Endodermal cell (in vitro differentiated cells): ENCODE results near the gene GHRL. TPM values are rescaled to one million over a fixed set of nuclear protein-coding genes. Genes with fewer than 3 reads are reported as not detected.
"Not testable (repeated sequence)": the region's sequence is repeated elsewhere in the genome, so short reads cannot be mapped to it uniquely, and the experiment has no call there.

Experiments used
- DNase-seq: peaks from one replicate; pipeline ENCODE4 v3.0.0-alpha.2; 2017
- H3K27ac ChIP-seq: 2 replicates; pipeline ENCODE4 v1.5.1; 2013; ENCODE audit warnings: mild to moderate bottlenecking, low read depth, low read length, moderate library complexity
- H3K27me3 ChIP-seq: 2 replicates; pipeline ENCODE4 v1.6.1; 2013; ENCODE audit warnings: mild to moderate bottlenecking, low read length, moderate library complexity; ENCODE audit not compliant: insufficient read depth, control insufficient read depth, poor library complexity, severe bottlenecking
- H3K36me3 ChIP-seq: 2 replicates; pipeline ENCODE4 v1.7.0; 2013; ENCODE audit warnings: mild to moderate bottlenecking, low read length, moderate library complexity; ENCODE audit not compliant: control insufficient read depth, insufficient read depth
- H3K4me1 ChIP-seq: one replicate; pipeline ENCODE4 v1.7.0; 2013; ENCODE audit warnings: low read length; ENCODE audit not compliant: control insufficient read depth, insufficient read depth
- H3K4me3 ChIP-seq: 2 replicates; pipeline ENCODE4 v1.5.1; 2013; ENCODE audit warnings: mild to moderate bottlenecking, low read length, moderate library complexity
- H3K9ac ChIP-seq: 2 replicates; pipeline ENCODE4 v1.6.1; 2013; ENCODE audit warnings: mild to moderate bottlenecking, low read length, moderate library complexity; ENCODE audit not compliant: poor library complexity, severe bottlenecking; ENCODE audit errors: extremely low read depth
- H3K9me3 ChIP-seq: 2 replicates; pipeline ENCODE4 v1.6.1; 2013; ENCODE audit warnings: mild to moderate bottlenecking, low read length, moderate library complexity; ENCODE audit not compliant: control insufficient read depth
- H3K27ac Mint-ChIP-seq: 2 replicates; pipeline ENCODE4 v1.8.0; 2020; ENCODE audit warnings: mixed read lengths
- H3K27me3 Mint-ChIP-seq: 2 replicates; pipeline ENCODE4 v1.8.0; 2021; ENCODE audit warnings: mild to moderate bottlenecking, mixed read lengths; ENCODE audit not compliant: insufficient read depth
- H3K36me3 Mint-ChIP-seq: 2 replicates; pipeline ENCODE4 v1.8.0; 2020; ENCODE audit warnings: low read depth, mixed read lengths
- H3K4me1 Mint-ChIP-seq: 2 replicates; pipeline ENCODE4 v1.8.0; 2020; ENCODE audit warnings: mixed read lengths
- H3K4me3 Mint-ChIP-seq: 2 replicates; pipeline ENCODE4 v1.8.0; 2020; ENCODE audit warnings: mild to moderate bottlenecking, moderate library complexity, mixed read lengths
- H3K9me3 Mint-ChIP-seq: 2 replicates; pipeline ENCODE4 v1.8.0; 2020; ENCODE audit warnings: mild to moderate bottlenecking, mixed read lengths
- WGBS, 2 experiments: methylation state at CpG; one replicate each; pipeline versions ENCODE4 v1.1.5 to v1.1.7; 2013; ENCODE audit warnings: missing lambda C conversion rate in 2 of 2, mixed read lengths in 1 of 2; ENCODE audit not compliant: insufficient coverage in 1 of 2, insufficient read length in 1 of 2; 5-methylcytosine and 5-hydroxymethylcytosine counted together
- total RNA-seq, 2 donors: library from RNA; stranded (reverse); fragmentation: NEBNext Ultra II Directional in 1 of 2; extraction: Animal tissue kit (Norgen Biotek cat#: 25700) in 1 of 2; gene quantifications; 2 replicates in 1 of 2; 3 replicates in 1 of 2; pipeline ENCODE4 v1.2.1, GENCODE V29; 2021
- TF ChIP-seq, protein P1 (sequence below): fragments of 200-600 bp; sonication (generic); conservative IDR thresholded peaks from 2 replicates; pipeline ENCODE4 v1.5.0; 2021; ENCODE audit warnings: antibody characterized with exemption, mild to moderate bottlenecking

Gene GHRL
- total RNA-seq, 2 donors from 2014 or later, result not detected

DNA sequence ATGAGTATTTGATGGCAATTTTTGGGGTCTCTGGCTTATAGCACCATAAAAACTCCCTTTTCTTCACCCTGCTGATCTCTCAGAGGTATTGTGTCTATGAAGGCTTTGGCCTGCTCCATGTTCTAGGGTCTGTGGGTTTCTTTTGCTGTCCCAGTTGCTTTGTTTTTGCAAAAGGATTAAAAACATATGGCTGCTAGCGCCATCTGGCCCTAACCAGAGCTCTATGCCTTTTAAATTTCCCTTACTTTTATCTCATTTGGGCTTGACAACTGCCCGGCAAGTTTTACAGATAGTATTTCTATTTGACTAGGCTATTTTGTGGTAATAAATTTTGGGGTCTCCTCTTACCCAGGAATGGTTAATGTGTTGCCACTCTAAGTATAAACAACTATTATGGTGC lies 6.4 kb upstream of the GHRL start:
- Mint-ChIP-seq H3K27ac (no peak overlapping the region), H3K27me3 (no peaks in the 10 kb centered on the region), H3K9me3 (no peaks in the 10 kb centered on the region), H3K4me3 (no peak overlapping the region), H3K4me1 (no peaks in the 10 kb centered on the region), H3K36me3 (peaks cover 63% of the 10 kb centered on the region)
- Histone ChIP-seq H3K27ac (no peak overlapping the region), H3K9ac (no peak overlapping the region), H3K4me3 (no peak overlapping the region), H3K9me3 (no peaks in the 10 kb centered on the region), H3K4me1 (no peaks in the 10 kb centered on the region), H3K36me3 (peaks cover 61% of the 10 kb centered on the region), H3K27me3 (no peaks in the 10 kb centered on the region)
- TF ChIP-seq, protein P1, sequence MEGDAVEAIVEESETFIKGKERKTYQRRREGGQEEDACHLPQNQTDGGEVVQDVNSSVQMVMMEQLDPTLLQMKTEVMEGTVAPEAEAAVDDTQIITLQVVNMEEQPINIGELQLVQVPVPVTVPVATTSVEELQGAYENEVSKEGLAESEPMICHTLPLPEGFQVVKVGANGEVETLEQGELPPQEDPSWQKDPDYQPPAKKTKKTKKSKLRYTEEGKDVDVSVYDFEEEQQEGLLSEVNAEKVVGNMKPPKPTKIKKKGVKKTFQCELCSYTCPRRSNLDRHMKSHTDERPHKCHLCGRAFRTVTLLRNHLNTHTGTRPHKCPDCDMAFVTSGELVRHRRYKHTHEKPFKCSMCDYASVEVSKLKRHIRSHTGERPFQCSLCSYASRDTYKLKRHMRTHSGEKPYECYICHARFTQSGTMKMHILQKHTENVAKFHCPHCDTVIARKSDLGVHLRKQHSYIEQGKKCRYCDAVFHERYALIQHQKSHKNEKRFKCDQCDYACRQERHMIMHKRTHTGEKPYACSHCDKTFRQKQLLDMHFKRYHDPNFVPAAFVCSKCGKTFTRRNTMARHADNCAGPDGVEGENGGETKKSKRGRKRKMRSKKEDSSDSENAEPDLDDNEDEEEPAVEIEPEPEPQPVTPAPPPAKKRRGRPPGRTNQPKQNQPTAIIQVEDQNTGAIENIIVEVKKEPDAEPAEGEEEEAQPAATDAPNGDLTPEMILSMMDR, result peak; percentile 21
- peak; percentile 40 for DNase-seq
- WGBS, 2 experiments, result 75 to 100% methylated on average over 1 to 2 of the region's 2 CpGs

DNA sequence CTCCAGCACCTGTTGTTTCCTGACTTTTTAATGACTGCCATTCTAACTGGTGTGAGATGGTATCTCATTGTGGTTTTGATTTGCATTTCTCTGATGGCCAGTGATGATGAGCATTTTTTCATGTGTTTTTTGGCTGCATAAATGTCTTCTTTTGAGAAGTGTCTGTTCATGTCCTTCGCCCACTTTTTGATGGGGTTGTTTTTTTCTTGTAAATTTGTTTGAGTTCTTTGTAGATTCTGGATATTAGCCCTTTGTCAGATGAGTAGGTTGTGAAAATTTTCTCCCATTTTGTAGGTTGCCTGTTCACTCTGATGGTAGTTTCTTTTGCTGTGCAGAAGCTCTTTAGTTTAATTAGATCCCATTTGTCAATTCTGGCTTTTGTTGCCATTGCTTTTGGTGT lies 5.3 kb upstream of the GHRL start:
- not testable (repeated sequence) for H3K9me3 Mint-ChIP-seq, H3K9ac ChIP-seq, H3K4me3 ChIP-seq, H3K4me3 Mint-ChIP-seq, H3K27ac ChIP-seq, H3K9me3 ChIP-seq, H3K27ac Mint-ChIP-seq, H3K27me3 Mint-ChIP-seq, H3K4me1 ChIP-seq, H3K27me3 ChIP-seq, DNase-seq, H3K4me1 Mint-ChIP-seq
- peaks cover 50% of the 10 kb centered on the region for H3K36me3 ChIP-seq
- peaks cover 56% of the 10 kb centered on the region for H3K36me3 Mint-ChIP-seq
- WGBS, 2 experiments, result no CpG with 5 or more reads among the region's 1 CpG

DNA sequence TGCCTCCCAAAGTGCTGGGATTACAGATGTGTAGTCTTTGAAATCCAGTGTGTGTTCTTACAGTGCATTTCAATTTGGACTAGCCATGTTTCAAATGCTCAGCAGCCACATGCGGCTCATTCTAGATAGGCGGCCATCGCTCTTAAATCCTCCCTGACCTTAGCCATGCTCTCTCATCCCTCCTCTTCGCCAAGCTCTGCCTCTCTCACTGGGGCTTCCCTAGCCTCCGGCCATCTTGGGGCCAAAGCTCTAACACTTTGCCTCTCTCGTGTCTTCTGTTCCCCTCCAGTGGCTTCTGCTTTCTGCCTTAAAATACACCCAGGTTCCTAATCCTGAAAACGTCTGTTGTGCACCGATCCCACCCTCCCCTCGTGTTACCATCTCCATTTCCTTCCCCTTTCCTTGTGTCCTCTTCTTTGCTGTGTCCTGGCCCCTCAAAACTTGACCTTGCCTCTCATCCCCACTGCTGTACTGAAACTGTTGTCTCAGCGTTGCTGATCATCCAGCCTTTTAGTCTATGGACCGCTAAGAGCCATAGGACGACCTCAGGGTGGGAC lies 1.4 kb upstream of the GHRL start:
- Mint-ChIP-seq H3K9me3 (no peaks in the 10 kb centered on the region), H3K4me1 (peaks cover 24% of the 10 kb centered on the region), H3K27ac (peak overlapping the region; percentile 8), H3K4me3 (no peak overlapping the region), H3K27me3 (no peaks in the 10 kb centered on the region), H3K36me3 (peaks cover 24% of the 10 kb centered on the region)
- Histone ChIP-seq H3K4me1 (peaks cover 3% of the 10 kb centered on the region), H3K9me3 (no peaks in the 10 kb centered on the region), H3K9ac (no peak overlapping the region), H3K36me3 (peaks cover 13% of the 10 kb centered on the region), H3K27ac (no peak overlapping the region), H3K4me3 (no peak overlapping the region), H3K27me3 (no peaks in the 10 kb centered on the region)
- TF ChIP-seq, protein P1, result no peak
- WGBS, 2 experiments, result 94 to 96% methylated on average over 10 to 12 of the region's 12 CpGs
- DNase-seq, result peak; percentile 27

DNA sequence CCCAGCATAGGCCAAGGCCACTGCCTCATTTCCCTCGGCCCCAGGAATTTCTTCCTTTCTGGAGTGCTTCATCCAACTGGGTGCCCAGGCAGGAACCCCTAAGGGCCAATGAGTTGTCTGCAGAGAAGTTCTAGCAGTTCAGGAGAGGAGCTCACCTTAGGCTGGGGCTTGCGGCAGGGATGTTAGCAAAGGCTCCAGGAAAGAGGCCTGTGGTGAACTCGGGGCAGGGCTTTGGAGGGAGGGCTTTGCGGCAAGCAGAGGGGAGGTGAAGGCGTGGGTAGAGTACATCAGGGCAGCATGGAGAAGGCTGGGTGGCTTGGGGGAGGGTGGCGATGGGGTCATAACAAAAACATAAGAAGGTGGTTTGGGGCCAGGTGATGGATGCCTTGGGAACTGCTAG lies 1.1 kb downstream of the GHRL start:
- Histone ChIP-seq H3K4me3 (no peak overlapping the region), H3K9ac (no peak overlapping the region), H3K9me3 (no peaks in the 10 kb centered on the region), H3K27me3 (no peaks in the 10 kb centered on the region), H3K4me1 (peaks cover 3% of the 10 kb centered on the region), H3K36me3 (peaks cover 22% of the 10 kb centered on the region), H3K27ac (no peak overlapping the region)
- H3K9me3 Mint-ChIP-seq, result no peaks in the 10 kb centered on the region
- TF ChIP-seq, protein P1, result no peak
- H3K36me3 Mint-ChIP-seq, result peaks cover 16% of the 10 kb centered on the region
- no peaks in the 10 kb centered on the region for H3K27me3 Mint-ChIP-seq
- H3K4me3 Mint-ChIP-seq, result no peak overlapping the region
- H3K4me1 Mint-ChIP-seq, result peaks cover 32% of the 10 kb centered on the region
- WGBS, 2 experiments, result 94 to 95% methylated on average over 4 to 6 of the region's 6 CpGs
- DNase-seq, result no peak
- peak overlapping the region; percentile 39 for H3K27ac Mint-ChIP-seq
